Skin of body (tissue), 2 donors: ENCODE measurements around the gene TRRAP. TPM values are rescaled to one million over a fixed set of nuclear protein-coding genes. Genes with fewer than 3 reads are reported as not detected.
A peak's percentile ranks its signal among the peaks of the same experiment; 100 is the strongest.
"Not testable (repeated sequence)": the region's sequence is repeated elsewhere in the genome, so short reads cannot be mapped to it uniquely, and the experiment has no call there.

Source experiments
- DNase-seq: peaks from one replicate; lab custom pipeline; 2025; lab: John Stamatoyannopoulos, UW
- total RNA-seq: library from RNA; depleted of rRNA; stranded (reverse); fragments of >200 nt; gene quantifications from one replicate; pipeline ENCODE4 v1.2.3, GENCODE V29; 2014

TRRAP gene
- 26.4 TPM for total RNA-seq

DNA sequence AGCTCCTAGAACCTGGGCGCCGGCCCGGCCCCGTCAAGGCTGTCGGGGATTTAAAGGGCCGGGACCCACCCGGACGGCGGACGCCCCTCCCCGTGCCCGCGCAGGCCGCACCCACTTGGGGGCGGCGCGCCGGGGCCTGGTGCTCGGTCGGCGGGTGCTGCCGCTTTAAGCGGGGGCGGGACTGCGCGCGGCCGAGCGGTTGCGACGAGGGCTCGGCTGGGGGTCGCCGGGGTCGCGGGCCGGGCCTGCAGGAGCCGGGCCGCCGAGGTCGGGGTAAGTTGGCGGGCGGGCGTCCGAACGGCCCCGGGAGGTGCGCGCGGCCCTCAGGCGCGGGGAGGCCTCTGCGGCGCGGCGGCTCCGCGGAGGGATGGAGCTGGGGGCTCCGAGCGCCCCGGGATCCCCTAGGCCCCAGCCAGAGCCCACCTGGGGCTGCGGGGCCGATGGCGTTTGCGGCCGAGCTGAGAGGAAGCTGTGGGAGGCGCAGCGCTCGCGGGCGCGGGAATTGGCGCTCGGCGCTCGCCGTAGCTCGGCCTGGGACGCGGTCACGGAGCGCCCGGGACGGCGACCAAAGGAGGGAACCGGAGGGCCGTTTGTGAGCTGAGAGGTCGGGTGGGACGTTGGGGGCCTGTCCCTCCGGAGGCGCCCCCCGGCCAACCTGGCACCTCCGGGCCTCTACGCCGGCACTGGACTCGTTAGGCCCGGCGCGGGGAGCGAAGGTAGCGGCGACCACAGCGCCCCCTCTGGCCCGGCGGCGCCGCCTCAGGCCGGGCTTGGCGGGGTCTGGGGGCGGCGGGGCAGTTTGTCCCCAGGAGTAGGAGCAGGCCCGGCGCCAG lies at the start of gene TRRAP:
TRRAP (plus strand) TSS at position 168 of the 833 bp plus-strand sequence. CDS start 2,619 bp downstream, outside the sequence.
- peak; percentile 55 for DNase-seq

DNA sequence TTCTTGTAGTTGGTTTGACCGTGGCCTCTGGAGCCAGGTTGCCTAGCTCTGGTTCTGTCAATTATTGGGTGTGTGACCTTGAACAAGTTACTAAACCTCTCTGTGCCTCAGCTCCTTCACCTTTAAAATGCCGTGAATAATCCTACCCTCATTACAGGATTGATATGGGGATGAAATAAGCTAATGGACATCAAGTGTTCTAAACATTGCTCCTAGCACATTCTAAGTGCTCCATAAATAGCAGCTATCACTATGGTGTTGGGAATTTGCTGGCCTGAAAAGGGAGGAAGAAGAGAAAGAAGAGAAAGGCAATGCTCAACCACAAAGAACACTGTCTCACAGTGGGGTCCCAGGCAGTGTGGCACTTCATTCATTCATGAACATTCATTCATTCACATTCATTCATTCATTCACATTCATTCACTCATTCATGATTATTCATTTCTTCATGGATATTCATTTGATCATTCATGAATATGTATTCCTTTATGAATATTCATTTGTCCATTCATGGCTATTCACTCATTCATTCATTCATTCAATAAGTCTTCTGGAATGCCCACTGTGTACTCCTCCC lies 47.3 kb upstream of the TRRAP start:
- no peak for DNase-seq

DNA sequence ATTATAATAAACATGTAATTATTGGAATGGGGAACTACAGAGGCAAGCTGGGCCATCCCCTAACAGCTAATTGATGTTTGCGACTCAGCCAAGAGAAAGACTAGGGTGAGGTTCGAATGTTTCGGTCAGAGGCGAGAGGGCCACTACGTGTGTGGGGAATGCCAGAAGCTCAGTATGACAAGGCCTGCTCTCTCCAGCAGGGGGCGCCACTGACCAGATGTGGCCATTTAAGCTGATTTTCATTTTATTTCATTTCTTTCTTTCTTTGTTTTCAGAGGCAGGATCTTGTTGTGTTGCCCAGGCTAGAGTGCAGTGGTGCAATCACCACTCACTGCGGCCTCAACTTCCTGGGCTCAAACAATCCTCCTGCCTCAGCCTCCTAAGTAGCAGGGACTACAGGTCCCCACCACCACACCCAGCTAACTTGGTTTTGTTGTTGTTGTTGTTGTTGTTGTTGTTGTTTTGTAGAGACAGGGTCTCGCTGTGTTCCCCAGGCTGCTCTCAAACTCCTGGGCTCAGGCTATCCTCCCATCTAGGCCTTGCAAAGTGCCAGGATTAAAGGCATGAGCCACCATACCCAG lies 46.6 kb upstream of the TRRAP start:
- DNase-seq = no peak

DNA sequence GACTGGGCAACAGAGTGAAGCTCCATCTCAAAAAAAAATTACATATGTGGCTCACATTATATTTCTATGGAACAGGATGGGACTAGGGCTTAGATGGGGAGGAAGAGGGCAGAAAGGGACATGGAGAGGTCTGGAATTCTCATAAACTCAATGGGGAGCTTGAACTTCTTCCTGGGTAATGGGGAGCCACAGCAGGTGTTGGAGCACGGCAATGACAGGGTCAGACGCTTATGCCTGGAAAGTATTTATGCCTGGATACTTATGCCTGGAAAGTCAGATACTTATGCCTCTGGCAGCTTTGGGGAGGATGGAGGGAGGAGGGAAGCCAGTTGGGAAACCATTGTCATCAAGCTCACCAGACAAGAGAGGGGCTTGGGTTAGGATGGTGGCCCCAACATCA lies 45.3 kb upstream of the TRRAP start:
- no peak for DNase-seq

DNA sequence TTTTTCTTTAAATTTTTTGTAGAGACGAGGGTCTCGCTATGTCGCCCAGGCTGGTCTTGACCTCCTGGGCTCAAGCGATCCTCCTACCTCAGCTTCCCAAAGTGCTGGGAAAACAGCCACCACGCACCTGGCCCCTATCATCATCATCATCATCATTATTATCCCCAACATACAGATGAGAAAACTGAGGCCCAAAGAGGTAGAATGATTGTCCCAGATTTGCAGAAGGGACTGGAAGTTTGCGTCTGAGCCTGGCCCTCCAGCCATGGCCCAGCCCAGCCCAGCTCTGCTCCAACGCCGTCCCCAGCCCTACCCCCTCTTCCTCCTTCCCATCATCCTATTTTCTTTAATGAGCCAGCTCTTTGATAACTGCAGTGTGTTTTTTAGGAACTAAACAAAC lies 43.4 kb upstream of the TRRAP start:
- DNase-seq = no peak

DNA sequence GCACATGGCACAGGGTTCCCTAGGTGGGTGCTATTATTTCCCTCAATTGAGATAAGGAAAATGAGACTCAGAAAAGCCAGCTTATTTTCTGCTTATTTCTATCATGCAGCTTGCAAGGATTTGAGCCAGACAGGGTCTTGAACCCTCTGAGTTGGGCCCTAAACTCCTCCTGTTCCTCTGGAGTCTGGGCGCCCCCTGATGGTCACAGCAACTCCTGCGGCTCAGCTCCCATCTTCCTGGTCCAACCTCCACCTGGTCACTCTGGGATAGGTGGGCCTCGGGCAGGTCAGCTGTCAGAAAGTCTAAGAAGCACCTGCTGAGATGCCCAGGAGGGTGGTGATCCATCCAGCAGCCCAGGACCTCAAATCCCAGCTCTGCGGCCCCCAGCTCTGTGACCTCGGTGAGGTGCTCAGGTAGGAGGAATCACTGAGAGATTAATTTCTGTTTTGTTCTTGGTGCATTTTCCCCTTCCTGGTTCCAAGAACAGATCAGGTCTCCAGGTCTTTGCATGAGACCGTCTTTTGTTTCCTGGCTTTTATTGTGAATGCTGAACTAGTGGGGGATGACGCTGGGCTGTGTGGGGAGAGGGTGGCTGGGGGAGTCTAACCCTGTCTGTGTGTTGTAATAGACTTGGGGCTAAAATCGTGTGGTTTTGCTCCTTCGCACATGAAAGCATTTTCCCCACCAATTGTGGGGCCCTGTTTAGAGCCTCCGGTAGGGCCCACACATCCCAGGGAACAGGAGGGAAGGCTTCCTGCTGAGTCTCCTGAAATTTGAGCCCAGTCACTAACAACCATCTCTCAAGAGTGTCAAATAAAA lies 41.3 kb upstream of the TRRAP start:
- DNase-seq = no peak

DNA sequence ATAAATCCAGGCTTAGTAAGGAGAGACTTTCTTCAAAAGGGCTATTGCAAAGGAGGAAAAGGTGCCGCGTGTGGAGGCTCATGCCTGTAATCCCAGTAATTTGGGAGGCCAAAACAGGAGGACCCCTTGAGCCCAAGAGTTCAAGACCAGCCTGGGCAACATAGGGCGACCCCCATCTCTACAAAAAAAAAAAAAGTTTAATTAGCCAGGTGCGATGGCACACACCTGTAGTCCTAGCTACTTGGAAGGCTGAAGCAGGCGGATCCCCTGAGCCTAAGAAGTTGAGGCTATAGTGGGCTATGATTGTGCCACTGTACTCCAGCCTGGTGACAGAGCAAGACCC lies 40.7 kb upstream of the TRRAP start:
- DNase-seq = no peak

DNA sequence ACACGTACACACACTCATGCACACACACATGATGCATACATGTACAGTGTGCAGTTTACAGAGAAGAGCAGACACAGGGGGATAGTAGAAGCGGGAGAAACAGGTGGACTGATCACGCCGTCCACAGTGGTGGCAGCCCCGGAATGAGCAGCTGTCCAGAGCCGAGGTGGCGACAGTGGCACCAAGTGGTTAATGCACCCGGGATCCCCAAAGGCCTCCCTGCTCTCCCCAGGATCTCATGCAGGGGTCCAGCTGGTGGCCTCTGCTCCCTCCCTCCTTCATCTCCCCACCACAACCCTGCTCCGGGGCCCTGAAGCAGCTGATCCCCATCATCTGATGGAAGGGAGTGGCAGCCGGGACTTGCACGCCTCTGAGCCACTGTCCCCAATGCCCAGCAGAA lies 38.2 kb upstream of the TRRAP start:
- DNase-seq = no peak

DNA sequence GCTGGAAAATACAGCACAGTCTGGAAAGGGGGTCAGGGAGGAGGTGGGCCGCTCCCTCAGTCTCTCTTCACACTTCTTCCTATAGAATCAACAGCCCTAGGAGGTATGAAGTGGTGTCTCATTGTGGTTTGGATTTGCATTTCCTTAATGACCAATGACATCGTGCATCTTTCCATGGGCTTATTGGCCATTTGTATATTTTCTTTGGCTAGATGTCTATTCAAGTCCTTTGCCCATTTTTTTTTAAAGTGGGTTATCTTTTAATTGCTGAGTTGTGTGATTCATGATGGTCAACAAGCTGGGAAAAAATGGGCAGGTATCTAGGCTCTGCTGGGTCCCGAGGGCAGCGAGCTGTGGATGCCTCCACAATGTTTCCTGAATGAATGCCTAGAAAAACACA lies 37.6 kb upstream of the TRRAP start:
- no peak for DNase-seq

DNA sequence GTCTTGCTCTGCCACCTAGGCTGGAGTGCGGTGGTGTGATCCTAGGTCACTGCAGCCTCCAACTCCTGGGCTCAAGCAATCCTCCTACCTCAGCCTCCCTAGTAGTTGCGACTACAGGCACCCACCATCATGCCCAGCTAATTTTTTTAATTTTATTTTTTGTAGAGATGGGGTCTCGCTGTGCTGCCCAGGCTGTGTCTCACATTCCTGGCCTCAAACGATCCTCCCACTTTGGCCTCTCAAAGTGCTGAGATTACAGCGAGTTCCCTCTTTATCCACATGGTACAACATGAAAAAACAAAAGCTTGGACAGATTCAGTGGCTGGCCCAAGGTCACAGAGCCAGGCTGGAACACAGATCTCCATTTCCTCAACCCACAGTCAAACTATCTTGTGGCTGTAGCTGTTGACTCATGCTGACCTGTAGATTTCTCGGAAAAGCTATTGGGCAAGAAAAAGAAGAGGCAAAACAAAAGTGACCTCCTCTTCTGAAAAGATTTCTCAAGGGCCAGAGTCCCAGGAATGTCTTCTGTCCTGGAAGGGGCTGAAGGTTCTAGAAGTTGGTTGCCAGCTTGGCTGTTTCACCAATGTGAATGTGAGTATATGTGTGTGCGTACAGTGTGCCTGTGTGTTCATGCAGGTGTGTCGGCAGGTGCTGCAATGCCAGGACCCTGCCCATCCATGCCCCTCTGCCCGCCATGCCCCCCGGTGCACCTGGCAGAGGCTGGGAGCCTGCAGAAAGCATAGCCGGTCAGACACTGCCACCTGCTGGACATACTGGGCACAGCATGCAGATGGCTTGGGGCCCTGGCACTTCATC lies 36.9 kb upstream of the TRRAP start:
- no peak for DNase-seq

DNA sequence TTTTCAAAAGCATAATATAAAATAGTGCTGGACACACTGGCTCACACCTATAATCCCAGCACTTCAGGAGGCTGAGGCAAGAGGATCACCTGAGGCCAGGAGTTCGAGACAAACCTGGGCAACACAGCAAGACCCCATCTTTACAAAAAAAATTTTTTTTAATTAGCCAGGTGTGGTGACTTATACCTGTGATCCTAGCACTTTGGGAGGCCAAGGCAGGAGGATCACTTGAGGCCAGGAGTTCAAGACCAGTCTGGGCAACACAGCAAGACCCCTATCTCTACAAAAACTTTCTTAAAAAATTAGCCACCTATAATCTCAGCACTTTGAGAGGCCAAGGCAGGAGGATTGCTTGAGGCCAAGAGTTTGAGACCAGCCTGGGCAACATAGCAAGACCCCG lies 35.8 kb upstream of the TRRAP start:
- not testable (repeated sequence) for DNase-seq

DNA sequence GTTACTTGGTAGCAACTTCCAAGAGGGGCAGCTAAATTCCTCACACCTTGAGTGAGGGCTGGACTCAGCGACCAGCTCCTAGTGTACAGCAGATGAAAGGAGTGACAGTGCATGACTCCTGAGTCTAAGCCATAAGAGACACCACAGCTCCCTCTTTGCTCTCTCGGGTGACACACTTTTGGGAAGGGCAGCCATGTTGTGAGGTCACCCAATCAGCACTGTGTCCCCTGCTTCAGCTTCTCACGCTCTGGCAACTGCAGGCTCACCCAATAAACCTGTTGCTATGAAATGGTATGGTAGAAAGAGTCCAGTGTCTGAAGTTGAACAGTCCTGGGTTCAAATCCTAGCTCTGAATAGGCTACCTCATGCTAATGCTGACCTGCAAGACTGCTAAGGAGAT lies 29.4 kb upstream of the TRRAP start:
- DNase-seq = no peak

DNA sequence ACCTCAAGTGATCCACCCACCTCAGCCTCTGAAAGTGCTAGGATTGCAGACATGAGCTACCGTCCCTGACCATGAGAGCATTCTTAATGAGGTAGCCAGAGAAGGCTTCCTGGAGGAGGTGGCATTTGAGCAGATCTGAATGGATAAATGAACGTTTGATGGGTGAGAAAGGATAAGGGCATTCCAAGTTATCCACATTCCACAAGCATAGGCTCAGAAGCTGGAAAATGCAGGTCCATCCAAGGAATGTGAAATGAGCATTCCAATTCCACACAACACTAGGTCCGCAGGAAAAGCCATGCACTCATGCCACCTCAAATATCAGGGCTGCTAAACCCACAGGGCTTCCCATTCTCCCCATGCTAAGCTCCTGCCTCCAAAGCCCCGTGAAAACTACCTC lies 25.5 kb upstream of the TRRAP start:
- no peak for DNase-seq

DNA sequence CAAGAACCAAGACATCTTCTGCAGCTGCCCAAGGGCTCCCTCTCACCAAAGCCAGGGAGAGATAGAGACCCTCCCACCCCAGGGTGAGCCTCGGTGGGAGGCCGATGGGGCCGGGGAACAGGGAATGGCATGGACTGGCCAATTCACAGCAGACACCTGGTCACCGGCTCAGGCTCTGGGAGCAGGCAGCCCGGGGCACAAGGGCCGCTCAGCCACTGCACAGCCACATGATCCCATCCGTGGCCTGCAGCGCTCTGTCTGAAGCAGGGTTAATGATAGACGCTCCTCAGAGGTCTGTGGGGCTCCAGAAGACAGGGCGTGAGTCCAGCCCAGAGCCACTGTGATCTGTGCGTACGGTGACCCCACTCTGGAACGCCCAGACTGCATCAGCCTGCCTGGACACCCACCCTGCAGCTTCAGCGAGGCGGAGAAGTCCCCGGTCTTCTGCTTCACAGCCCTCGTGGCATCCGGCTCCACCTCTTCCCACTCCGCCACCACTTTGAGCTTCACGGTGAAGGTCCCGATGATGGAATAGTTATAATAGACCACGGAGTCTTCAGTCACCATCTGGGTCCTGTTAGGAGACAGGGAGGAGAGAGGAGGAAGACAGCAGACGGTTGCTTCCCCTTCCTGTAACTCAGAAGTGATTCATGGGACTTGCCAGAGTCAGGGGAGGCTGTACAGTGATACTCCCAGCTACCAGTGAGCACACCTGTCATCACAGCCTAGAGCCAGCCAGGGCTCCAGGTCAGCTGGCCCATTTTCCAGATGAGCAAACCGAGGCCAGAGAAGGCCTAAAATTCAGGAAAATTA lies 22.5 kb upstream of the TRRAP start:
- no peak for DNase-seq

DNA sequence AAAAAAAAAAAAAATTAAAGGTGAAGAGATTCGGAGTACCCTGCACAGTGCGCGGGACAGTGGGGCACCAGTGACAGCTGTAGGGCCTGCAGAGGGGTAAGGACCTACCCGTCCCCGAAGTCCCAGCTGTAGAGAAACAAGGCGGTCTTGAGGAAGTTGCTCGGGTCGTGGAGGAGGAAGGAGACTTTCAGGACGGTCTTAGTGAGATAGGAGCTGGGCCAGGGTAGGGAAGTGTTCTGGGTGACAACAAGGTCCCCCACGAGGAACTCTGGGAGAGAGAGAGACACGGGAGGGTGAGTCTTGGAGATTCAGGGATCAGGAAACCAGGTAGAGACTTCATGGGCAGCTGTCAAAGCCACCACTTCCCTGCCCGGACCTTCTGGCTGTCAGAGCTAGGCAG lies 18.3 kb upstream of the TRRAP start:
- DNase-seq = no peak

DNA sequence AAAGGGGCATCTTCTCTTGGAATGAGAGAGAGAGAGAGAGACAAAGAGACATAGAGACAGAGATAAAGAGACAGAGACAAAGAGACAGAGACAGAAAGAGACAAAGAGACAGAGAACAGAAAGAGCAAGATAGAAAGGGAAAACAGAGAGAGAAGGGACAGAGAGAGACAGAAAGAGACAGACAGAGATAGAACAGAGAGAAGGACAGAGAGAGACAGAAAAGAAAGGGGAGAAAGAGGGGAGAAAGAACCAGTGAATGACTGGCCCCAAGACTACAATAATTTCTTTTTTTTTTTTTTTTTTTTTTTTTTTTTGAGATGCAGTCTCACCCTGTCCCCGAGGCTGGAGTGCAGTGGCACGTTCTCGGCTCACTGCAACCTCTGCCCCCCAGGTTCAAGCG lies 16.1 kb upstream of the TRRAP start:
- DNase-seq = no peak

DNA sequence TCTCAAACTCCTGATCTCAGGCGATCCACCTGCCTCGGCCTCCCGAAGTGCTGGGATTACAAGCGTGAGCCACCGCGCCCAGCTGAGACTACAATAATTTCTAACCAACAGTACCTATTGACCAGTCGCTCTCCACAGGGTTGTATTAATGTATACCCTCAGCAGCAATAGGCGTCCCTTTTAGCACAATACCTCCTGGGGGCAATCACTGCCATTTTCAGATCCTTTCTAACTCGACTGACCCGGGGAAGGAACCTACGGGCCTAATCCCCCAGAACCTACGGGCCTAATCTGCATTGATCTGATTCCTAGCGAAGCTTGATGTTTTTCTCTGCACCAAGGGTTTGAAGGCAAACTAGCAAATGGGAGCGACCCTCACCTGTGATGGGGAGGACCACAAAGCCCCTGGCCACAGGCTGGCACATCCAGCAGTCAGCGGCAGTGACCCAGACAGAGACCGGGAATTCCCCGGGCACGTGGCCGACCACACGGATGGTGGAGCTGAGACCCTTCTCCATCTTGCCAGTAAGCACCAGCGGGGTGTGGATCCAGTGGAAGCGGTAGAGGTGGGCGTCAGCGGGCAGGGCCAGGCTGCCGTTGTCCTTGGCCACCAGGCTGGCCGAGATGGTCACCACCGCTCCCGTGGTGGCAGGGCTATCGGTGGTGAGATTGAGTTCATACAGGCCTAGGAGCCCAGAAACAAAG lies 15.5 kb upstream of the TRRAP start:
- no peak for DNase-seq

DNA sequence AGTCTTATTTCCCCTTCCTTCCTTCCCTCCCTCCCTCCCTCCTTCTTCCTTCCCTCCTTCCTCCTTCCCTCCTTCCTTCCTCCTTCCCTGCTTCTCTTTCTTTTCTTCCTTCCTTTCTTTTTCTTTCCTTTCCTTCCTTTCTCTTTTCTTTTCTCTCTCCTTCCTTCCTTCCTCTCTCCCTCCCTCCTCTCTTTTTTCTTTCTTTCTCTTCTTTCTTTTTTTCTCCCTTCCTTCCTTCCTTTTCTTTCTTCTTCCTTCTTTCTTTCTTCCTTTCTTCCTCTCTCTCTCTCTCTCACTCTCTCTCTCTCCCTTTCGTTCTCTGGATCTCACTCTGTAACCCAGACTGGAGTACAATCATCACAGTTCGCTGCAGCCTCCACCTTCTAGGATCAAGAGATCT lies 14.7 kb upstream of the TRRAP start:
- no peak for DNase-seq

DNA sequence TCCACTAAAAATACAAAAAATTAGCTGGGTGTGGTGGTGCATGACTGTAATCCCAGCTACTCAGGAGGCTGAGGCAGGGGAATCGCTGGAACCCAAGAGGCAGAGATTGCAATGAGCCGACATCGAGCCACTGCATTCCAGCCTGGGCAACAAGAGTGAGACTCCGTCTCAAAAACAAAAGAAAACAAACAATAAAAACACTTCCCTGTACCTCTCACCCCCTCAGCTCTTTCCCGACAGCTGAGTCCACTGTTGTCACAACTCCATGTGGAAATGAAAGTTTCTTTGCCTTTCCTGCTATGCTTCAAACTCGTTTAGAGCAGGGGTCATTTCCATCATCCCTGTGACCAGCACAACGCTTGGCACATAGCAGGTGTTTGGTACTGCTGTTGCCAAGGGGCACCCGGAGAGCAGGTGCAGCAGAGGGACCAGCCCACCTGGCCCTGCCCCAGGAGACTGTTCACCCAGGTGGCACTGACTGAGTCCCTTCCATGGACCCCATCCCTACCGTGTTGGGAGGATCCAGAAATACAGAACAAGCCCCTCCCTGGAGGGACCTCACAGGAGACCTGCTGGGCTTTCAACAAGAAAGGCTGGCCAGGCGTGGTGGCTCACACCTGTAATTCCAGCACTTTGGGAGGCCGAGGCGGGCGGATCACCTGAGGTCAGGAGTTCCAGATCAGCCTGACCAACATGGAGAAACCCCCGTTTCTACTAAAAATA lies 13.4 kb upstream of the TRRAP start:
- DNase-seq = no peak
